HG03565 (cell line): ENCODE results near the gene DDX41.
"Not testable (repeated sequence)": the region's sequence is repeated elsewhere in the genome, so short reads cannot be mapped to it uniquely, and the experiment has no call there.

Source experiments
- ATAC-seq: cut with Tn5 transposase; IDR thresholded peaks from one replicate; pipeline ENCODE4 v1.9.1; 2021; ENCODE audit warnings: mild to moderate bottlenecking, moderate library complexity; ENCODE audit not compliant: unreplicated experiment

The DDX41 gene

GRCh38 chr5:177537389-177538361 is 20.9 kb upstream of the DDX41 start:
- no peak for ATAC-seq

GRCh38 chr5:177536386-177536785 is 19.6 kb upstream of the DDX41 start:
- ATAC-seq = no peak

- ATAC-seq = no peak
Observed at GRCh38 chr5:177535125-177535524, 18.4 kb upstream of the DDX41 start.

- not testable (repeated sequence) for ATAC-seq
Observed at GRCh38 chr5:177534433-177534832, 17.7 kb upstream of the DDX41 start.

- ATAC-seq = no peak
Observed at GRCh38 chr5:177531209-177531940, 14.6 kb upstream of the DDX41 start.

- ATAC-seq = no peak
Observed at GRCh38 chr5:177530638-177531037, 13.9 kb upstream of the DDX41 start.

- no peak for ATAC-seq
Observed at GRCh38 chr5:177529247-177530203, 12.8 kb upstream of the DDX41 start.

GRCh38 chr5:177528631-177529030 is 11.9 kb upstream of the DDX41 start:
- no peak for ATAC-seq

GRCh38 chr5:177527595-177527994 is 10.8 kb upstream of the DDX41 start:
- no peak for ATAC-seq

GRCh38 chr5:177526791-177527190 is 10.0 kb upstream of the DDX41 start:
- no peak for ATAC-seq

- ATAC-seq = no peak
Observed at GRCh38 chr5:177526191-177526590, 9.4 kb upstream of the DDX41 start.

- no peak for ATAC-seq
Observed at GRCh38 chr5:177524941-177525655, 8.3 kb upstream of the DDX41 start.

- no peak for ATAC-seq
Observed at GRCh38 chr5:177524539-177524900, 7.8 kb upstream of the DDX41 start.

- no peak for ATAC-seq
Observed at GRCh38 chr5:177523711-177524538, 7.2 kb upstream of the DDX41 start.

GRCh38 chr5:177520916-177521513 is 4.3 kb upstream of the DDX41 start:
- ATAC-seq = no peak

- no peak for ATAC-seq
Observed at GRCh38 chr5:177520271-177520670, 3.5 kb upstream of the DDX41 start.

- ATAC-seq = no peak
Observed at GRCh38 chr5:177519463-177520235, 2.9 kb upstream of the DDX41 start.

- no peak for ATAC-seq
Observed at GRCh38 chr5:177515580-177515979, 1.2 kb downstream of the DDX41 start.
